NT2/D1 (cell line): ENCODE results near the gene C11orf97.
"Not testable (repeated sequence)": the region's sequence is repeated elsewhere in the genome, so short reads cannot be mapped to it uniquely, and the experiment has no call there.

Source experiments
- DNase-seq: peaks from one replicate; pipeline ENCODE4 v3.0.0-alpha.2; 2011; ENCODE audit warnings: low read depth, low spot score
- H3K27me3 ChIP-seq: 2 replicates; pipeline ENCODE4 v1.6.0; 2011; ENCODE audit warnings: mild to moderate bottlenecking; ENCODE audit not compliant: insufficient read length, insufficient read depth
- H3K36me3 ChIP-seq: 2 replicates; pipeline ENCODE4 v1.6.1; 2011; ENCODE audit warnings: mild to moderate bottlenecking, low read length, mixed read lengths; ENCODE audit not compliant: insufficient read depth, insufficient read length
- H3K4me1 ChIP-seq: 2 replicates; pipeline ENCODE4 v1.5.1; 2011; ENCODE audit not compliant: insufficient read depth, insufficient read length
- H3K4me3 ChIP-seq: 2 replicates; pipeline ENCODE4 v1.5.1; 2011; ENCODE audit warnings: low read depth; ENCODE audit not compliant: insufficient read length
- H3K9ac ChIP-seq: 2 replicates; pipeline ENCODE4 v1.6.0; 2011; ENCODE audit warnings: low read depth; ENCODE audit not compliant: insufficient read length
- H3K9me3 ChIP-seq: 2 replicates; pipeline ENCODE4 v1.5.1; 2011; ENCODE audit warnings: mild to moderate bottlenecking, low read length; ENCODE audit not compliant: insufficient read depth
- SUZ12 ChIP-seq: IDR thresholded peaks from 2 replicates; pipeline ENCODE4 v1.6.1; 2011; ENCODE audit not compliant: insufficient read length, insufficient read depth; ENCODE audit errors: extremely low read depth
- YY1 ChIP-seq: IDR thresholded peaks from 2 replicates; pipeline ENCODE4 v1.6.1; 2011; ENCODE audit not compliant: insufficient read length, insufficient read depth
- ZNF274 ChIP-seq: IDR thresholded peaks from 2 replicates; pipeline ENCODE4 v1.6.1; 2011; ENCODE audit warnings: mild to moderate bottlenecking, low read depth, low read length

The C11orf97 gene

DNA sequence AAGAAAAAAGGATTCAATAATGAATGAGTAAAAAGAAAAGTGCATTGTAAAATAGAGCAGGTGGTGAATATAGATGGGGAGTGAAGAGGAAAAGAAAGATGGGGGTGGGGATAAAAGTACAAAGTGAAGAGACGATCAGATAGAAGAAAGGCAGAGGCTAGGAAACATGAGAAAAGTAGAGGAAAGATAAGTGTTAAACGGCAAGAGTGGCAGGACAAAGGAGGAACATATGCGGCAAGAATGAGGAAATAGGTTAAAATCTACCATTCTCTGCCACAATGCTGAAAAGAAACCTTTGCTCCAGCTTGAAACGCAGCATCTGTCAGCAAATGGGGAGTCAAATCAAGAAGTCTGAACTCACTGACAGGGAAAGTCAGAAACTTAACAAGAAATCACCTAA is 38.3 kb downstream of the C11orf97 start:
- no peaks in the 10 kb centered on the region for H3K27me3 ChIP-seq
- H3K4me1 ChIP-seq: no peaks in the 10 kb centered on the region
- H3K9me3 ChIP-seq: no peaks in the 10 kb centered on the region
- peaks cover 3% of the 10 kb centered on the region for H3K36me3 ChIP-seq
- DNase-seq: no peak
- no peak overlapping the region for H3K4me3 ChIP-seq
- TF ChIP-seq SUZ12: no peak
- TF ChIP-seq ZNF274: no peak
- no peak for TF ChIP-seq YY1
- no peak overlapping the region for H3K9ac ChIP-seq

DNA sequence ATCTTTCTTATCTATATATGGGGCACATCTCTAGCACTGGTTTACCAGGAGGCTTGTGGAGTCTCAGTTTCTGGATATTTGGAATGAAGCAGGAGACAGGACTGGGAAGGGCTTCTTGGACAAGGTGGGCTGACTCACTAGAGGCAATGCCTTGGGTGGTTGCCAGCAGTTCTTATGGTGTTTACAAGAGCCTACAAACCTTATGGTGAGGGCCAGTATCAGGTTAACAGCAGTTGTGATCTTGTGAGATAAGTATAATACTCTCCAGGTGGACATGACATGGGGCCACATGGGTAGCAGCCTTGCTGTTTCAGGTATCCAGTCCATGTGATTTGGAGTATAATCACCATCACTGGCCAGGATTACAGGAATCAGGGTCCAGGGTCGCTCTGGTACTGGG is 41.7 kb downstream of the C11orf97 start:
- H3K9ac ChIP-seq: no peak overlapping the region
- H3K4me3 ChIP-seq: no peak overlapping the region
- H3K27me3 ChIP-seq: no peaks in the 10 kb centered on the region
- H3K4me1 ChIP-seq: no peaks in the 10 kb centered on the region
- no peaks in the 10 kb centered on the region for H3K9me3 ChIP-seq
- TF ChIP-seq YY1 (no peak), SUZ12 (no peak), ZNF274 (no peak)
- DNase-seq: no peak
- H3K36me3 ChIP-seq: no peaks in the 10 kb centered on the region

DNA sequence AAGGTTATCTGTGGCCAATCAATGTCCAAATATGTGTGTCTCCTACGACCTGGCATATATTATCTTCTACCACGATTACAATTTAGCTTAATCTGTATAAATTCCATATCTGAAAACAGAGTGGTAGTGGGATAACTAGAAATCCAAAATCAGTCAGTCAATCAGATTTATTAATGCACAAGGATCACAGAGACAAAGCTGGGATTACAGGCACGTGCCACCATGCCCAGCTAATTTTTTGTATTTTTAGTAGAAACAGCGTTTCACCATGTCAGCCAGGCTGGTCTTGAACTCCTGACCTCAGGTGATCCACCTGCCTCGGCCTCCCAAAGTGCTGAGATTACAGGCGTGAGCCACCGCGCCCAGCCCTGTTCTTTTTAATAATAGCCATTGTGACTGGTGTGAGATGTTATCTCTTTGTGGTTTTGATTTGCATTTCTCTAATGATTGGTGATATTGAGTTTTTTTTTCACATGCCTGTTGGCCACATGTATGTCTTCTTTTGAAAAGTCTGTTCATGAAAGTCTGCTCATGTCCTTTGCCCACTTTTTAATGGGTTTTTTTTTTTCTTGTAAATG is 43.6 kb downstream of the C11orf97 start:
- not testable (repeated sequence) for H3K27me3 ChIP-seq, H3K9me3 ChIP-seq, H3K9ac ChIP-seq, H3K4me3 ChIP-seq, H3K4me1 ChIP-seq, DNase-seq, H3K36me3 ChIP-seq

DNA sequence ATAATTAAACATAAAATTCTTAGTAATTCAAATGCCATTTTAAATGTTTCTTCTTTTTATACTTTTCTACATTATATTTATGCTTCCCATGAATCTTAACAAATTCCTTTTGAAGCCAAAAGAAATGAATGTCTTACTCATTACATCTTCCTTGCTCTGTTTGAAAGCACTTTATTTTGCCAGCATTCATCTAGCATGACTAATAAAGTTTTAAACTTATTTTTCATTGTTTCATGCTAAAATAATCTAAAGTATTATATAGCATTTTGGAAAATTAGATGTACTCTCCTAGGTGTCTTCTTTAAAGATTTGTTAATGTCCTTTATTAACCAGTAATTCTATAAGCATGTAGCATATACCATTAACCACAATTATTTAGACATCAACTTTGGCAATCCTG is 45.2 kb downstream of the C11orf97 start:
- no peak for DNase-seq
- no peaks in the 10 kb centered on the region for H3K4me1 ChIP-seq
- H3K9me3 ChIP-seq: no peaks in the 10 kb centered on the region
- no peaks in the 10 kb centered on the region for H3K27me3 ChIP-seq
- no peak overlapping the region for H3K9ac ChIP-seq
- TF ChIP-seq YY1 (no peak), ZNF274 (no peak), SUZ12 (no peak)
- no peak overlapping the region for H3K4me3 ChIP-seq
- H3K36me3 ChIP-seq: no peaks in the 10 kb centered on the region

DNA sequence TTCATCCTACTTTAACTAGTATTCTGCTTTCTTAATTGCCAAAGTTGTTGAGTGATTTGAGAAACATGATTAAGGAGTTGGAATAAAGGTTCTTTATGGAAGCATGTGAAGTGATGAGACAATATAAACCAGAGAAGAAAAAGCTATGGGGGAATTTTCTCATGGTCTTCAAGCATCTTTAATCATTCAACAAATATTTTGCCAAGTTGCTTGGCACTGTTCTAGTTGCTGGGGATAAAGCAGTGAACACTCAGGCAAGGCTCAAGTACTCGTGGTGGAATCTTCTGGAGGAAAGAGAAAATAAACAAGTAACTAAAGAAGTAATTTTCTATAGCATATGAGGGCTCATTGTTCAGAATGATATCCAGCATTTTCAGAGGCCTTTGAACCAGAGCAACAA is 45.7 kb downstream of the C11orf97 start:
- Histone ChIP-seq H3K9ac (no peak overlapping the region), H3K36me3 (no peaks in the 10 kb centered on the region), H3K4me1 (no peaks in the 10 kb centered on the region), H3K4me3 (no peak overlapping the region), H3K27me3 (no peaks in the 10 kb centered on the region), H3K9me3 (no peaks in the 10 kb centered on the region)
- no peak for TF ChIP-seq YY1
- no peak for TF ChIP-seq ZNF274
- TF ChIP-seq SUZ12: no peak
- no peak for DNase-seq

DNA sequence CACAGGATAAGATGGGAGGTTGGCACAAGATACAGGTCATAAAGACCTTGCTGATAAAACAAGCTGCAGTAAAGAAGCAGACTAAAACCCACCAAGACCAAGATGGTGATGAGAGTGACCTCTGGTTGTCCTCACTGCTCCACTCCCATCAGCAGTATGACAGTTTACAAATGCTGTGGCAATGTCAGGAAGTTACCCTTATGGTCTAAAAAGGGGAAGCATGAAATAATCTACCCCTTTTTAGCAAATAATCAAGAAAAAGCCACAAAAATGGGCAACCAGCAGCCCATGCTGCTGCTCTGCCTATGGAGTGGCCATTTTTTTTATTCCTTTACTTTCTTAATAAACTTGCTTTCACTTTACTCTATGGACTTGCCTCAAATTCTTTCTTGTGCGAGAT is 46.2 kb downstream of the C11orf97 start:
- no peak for DNase-seq
- TF ChIP-seq YY1 (no peak), SUZ12 (no peak), ZNF274 (no peak)
- no peak overlapping the region for H3K4me3 ChIP-seq

DNA sequence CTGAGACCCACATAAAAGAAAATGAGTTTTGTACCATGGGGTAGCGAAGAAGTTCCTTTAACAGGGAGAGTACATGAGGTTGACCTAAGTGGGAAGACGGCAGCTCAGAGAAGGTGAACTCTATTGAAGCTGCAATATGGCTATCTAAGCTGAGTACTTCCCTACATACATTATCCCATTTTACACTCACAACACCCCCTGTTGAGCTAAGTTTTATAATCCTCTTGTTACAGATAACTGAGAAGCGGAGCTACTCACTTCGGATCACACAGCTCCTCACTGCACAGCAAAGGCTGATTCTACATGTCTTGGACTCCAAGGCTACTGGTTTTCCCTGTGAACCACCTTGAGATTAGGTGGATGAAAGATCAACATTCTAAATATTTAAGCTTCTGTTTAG is 46.7 kb downstream of the C11orf97 start:
- Histone ChIP-seq H3K9me3 (no peaks in the 10 kb centered on the region), H3K4me1 (no peaks in the 10 kb centered on the region)
- TF ChIP-seq YY1: no peak
- TF ChIP-seq SUZ12: no peak
- no peak for TF ChIP-seq ZNF274

More for the DNA sequence above, 46.2 kb downstream of the C11orf97 start:
- H3K9me3 ChIP-seq: no peaks in the 10 kb centered on the region
- no peaks in the 10 kb centered on the region for H3K27me3 ChIP-seq
- no peaks in the 10 kb centered on the region for H3K4me1 ChIP-seq
- no peaks in the 10 kb centered on the region for H3K36me3 ChIP-seq
- H3K9ac ChIP-seq: no peak overlapping the region

DNA sequence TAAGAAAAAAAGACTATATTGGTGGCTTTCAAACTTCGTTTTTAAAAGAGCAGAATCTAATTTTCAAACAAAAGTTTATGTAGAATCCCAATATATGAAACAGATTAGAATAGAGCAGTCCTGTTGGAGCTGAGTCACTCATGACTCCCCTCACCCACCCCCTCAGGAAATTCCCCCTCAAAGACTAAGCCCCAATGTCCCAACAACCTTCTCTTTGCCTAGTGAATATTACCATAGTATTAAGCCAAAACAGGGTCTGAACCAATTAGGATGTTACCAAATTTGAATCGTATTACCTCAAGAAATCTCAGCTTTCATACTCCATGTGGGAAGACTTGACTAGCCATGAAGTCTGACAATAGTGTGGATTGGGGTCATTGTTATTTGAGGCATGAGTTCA is 47.1 kb downstream of the C11orf97 start:
- no peaks in the 10 kb centered on the region for H3K4me1 ChIP-seq
- H3K4me3 ChIP-seq: no peak overlapping the region
- no peaks in the 10 kb centered on the region for H3K27me3 ChIP-seq
- TF ChIP-seq SUZ12: no peak
- TF ChIP-seq YY1: no peak
- no peak for TF ChIP-seq ZNF274
- no peak for DNase-seq
- H3K9ac ChIP-seq: no peak overlapping the region
- H3K36me3 ChIP-seq: no peaks in the 10 kb centered on the region
- H3K9me3 ChIP-seq: no peaks in the 10 kb centered on the region

More for the DNA sequence above, 46.7 kb downstream of the C11orf97 start:
- no peaks in the 10 kb centered on the region for H3K36me3 ChIP-seq
- no peak overlapping the region for H3K9ac ChIP-seq
- DNase-seq: no peak
- H3K4me3 ChIP-seq: no peak overlapping the region
- no peaks in the 10 kb centered on the region for H3K27me3 ChIP-seq
